GM18507 (cell line): ENCODE results near the gene HRH3.

Source experiments
- DNase-seq: peaks from one replicate; pipeline ENCODE4 v3.0.0; 2011; ENCODE audit warnings: low read depth; ENCODE audit not compliant: insufficient read length; ENCODE audit errors: extremely low spot score
- FAIRE-seq: peaks from 2 replicates; lab custom pipeline; 2011; peaks lifted over from hg19 to GRCh38; lab: Jason Lieb, UNC

HRH3 gene

GRCh38 chr20:62219101-62219991 lies 732 bp downstream of the HRH3 start:
- no peak for DNase-seq
- FAIRE-seq: no peak

DNA sequence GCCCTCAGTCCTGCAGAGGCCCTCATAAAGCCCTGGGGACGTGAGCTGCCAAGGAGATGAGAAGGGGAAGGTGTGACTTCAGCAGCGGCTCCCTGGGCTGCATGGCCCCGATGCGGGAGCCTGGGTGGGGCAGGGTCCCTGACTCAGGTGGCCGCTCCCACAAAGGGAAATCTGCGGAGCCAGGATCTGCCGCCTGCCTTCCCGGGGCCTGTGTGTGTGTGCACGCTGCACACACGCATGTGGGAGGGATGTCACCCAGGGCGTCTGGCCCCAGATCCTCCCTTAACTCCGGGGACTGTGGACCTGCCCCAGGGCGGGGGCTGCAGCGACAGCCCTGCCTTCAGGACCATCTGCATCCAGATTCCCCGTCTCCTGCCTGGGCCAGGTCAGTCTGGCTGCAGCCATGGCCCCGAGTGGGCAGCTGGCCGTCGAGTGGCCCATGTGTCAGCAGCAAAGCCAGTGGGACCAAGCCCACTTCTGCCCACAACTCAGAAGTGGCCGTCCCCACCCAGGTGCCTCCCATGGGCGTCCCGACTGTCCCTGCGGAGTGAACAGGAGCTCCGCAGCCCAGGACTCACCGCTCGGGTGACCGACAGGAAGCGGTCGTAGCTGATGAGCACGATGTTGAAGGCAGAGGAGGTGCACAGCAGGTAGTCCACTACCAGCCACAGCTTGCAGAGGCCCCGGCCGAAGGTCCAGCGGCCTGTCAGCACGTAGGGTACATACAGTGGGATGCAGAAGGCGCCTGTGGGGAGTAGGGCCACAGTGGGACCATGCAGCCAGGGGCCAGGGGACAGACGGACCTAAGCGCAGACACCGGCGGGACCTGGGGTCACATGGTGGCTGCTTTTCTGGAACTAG lies 1.9 kb downstream of the HRH3 start:
- no peak for DNase-seq
- FAIRE-seq: no peak

DNA sequence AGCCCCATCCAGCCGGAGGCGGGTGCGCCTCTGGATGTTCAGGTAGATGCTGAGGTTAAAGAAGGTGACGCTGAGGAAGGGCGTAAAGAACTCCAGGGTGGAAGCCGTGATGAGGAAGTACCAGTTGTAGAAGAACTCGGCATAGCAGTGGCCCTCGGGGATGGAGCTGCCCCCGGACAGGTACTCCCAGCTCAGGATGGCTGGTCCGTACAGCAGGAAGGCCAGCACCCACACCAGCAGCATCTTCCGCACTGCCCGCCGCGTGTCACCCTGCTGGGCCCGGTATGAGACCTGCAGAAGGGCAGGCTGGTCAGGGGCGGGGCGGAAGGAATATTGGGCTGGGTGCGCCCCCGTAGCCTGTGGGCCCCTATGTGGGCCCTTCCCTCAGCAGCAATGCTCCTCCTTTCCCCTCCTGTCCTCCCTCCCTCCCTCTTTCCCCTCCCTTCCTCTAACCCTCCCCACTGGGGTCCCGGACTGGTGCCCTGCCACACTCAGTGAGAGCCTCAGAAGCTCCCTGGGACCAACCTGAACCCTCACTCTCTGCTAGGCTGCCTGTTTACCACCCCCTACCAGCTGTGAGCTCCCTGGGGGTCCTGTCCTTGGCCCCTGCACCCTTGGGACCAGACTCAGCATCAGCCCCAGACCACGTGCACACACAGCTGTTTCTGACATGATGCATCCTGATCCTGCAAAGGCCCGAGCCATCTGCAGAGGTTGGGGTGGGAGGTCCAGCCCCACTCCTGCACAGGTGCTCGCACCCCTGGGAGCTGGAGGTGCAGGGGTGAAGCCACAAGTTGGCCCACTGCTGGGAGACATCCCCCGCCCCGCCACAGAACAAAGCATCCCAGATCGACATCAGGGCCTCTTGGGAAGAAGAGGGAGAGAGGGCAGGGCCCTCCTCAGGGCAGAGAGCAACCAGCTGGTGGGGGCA lies 3.2 kb downstream of the HRH3 start:
- FAIRE-seq: no peak

GRCh38 chr20:62215991-62216635 lies 4.0 kb downstream of the HRH3 start:
- FAIRE-seq (no peak), DNase-seq (no peak)

More for the DNA sequence above, 3.2 kb downstream of the HRH3 start:
- DNase-seq: no peak

DNA sequence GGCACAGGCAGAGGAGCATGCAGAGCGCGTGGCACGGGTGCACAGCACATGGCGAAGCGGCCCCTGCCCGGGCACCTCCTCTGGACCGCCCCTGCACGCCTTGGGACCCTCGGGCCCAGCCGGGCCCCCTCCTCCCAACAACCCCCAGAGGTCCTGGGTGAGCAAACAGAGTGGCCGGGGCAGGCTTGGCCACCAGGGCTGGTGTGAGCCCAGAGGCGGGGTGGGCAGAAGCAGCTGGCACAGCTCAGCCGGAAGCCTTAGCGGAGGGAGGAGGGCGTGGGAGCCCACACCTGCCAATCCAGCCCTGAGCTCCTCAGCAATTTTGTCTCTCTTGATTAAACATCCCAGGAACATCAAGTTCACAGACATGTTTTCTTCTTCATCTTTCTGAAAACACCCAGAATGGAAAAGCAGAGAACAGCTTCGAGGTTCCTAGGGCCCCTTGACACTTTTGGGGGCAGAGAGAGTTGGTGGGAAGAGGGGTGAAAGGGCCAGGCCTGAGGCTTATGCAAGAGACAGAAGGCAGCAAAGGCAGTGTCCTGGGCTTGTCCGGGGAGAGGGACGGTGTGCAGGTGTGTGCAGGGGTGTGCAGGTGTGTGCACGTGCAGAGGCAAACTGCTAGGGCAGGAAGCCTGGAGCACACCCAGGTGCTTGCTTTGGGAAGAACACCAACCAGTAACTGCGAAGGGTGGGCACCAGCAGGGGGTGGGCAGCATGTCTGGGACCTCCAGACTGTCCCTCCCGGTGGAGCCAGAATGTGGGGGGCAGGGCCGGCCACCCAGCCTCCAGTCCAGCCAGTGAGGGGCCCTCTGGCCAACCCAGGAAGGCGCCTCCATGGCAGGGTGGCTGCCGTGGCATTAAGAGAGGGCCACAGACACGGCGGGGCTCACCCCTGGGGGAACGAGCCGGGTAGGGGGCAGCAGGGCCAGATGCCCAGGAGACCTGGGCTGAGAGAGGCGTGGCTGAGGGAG lies 4.8 kb downstream of the HRH3 start:
- DNase-seq (no peak), FAIRE-seq (no peak)

- no peak for FAIRE-seq
- DNase-seq: no peak
These were observed 6.0 kb downstream of the HRH3 start for GRCh38 chr20:62214067-62214466.

GRCh38 chr20:62212299-62212698 lies 7.8 kb downstream of the HRH3 start:
- FAIRE-seq (no peak), DNase-seq (no peak)

DNA sequence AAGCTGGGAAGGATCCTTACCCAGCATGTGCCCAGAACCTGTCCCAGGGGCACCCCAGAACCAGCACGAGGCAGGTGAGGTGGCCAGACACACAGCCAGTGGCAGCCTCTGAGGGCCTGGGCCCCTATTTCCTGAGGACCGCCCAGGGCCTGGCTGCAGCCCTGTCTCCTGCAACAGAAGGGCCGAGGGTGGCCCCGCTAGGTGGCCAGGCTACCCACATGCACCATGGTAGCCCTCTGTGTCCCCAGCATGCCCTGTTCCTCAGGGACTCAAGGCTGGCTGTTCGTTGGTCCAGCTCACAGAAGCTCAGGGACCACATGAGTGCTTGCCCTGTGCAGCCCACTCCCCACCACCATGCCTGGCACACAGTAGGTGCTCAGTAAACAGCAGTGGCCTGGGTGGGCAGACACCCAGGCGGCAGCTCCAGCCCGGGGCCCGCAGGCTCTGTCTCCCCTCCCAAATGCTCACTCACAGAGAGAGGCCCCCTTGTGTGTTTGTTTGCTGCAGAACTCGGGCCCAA lies 8.2 kb downstream of the HRH3 start:
- no peak for DNase-seq
- no peak for FAIRE-seq

GRCh38 chr20:62211216-62211615 lies 8.9 kb downstream of the HRH3 start:
- FAIRE-seq: no peak
- no peak for DNase-seq

DNA sequence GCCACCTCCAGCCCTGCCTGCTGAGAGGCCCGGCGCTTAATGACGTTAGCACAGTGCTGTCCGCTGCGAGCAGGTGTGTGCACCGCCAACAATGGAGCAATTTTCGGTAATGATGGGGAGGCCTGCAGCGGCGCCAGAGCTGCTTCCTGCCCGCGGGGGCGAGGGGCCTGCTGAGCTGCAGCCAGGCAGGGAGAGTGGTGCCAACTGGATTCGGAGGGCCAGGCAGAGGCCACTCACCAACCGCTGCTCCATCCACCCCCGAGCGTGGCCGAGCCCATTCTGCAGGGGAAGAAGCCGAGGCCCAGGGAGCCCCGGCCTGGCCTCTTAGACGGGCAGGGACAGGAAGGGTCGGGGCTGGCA lies 9.6 kb downstream of the HRH3 start:
- no peak for FAIRE-seq
- DNase-seq: no peak

DNA sequence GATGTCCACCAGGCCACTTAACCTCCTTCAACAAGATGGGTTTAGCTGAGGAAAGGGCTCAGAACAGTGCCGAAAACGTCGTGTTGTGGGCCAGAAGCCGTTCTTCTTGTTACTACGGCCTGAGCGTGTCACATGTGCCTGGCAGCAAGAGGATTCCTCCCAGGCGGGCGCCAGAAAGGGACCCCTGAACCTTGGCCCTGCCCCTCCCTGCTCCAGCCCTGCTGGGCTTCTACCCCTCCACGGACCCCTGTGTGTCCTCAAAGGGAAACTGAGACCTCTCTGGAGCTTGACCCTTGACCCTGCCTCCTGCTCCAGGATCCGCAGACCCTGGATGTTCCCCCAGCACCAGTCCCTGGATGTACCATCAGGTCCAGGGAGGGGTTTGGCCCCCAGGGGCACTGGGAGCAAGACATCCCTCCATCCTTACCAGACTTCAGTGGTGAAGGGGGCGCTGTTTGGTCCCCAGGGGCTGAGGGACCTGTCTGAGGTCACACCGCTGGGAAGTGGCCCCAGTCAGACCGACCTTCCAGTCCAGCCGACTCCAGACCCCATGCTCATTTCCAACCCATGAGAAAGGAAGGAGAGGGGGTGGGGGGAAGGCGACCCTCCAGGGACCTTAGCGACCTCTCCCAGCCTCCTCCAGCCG lies 10.1 kb downstream of the HRH3 start:
- FAIRE-seq (no peak), DNase-seq (no peak)

DNA sequence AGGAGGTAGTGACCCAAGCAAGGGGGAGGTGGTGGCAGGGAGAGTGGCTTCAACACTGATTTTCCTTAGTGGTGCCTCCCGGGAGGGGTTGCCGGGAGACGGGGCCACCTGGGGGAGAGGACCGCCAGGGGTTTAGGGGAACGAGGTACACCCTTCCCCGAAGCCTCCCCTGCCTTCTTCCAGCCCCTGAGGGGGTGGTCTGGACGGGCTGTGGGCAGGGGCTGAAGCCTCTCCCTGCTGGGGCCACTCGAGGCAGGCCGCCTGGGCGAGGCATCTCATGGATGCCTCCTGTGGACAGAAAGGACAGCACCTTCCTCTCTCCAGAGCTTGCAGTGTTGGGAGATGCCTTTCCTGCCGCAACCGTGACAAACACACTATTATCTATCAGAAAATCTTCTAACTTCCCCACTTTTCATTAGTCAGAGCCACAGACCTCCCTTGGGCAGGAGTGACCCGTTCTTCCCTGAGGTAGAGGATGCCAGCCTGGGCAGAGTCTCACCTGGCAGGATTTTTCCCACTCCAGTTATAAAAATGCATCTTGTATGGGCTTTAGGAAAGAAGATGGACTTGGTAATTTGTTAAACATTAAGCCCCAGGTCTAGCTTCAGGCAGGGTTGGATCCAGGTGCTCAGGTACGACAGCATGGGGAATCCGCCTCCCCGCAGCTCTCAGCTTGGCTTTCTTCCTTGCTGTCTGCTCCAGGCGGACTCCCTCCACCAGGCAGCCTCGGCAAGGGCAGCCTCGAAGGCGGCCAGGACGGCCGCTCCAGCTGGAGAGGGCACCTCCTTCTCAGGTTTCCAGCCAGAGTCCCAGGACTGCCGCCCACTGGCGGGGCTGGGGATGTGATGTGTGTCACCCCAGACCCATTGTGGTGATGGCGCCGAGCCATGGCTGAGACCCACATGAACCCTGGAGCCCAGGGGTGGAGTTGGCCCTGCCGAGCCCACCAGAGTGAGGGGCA lies 11.0 kb downstream of the HRH3 start:
- FAIRE-seq: no peak
- DNase-seq: no peak

GRCh38 chr20:62208061-62208794 lies 11.8 kb downstream of the HRH3 start:
- FAIRE-seq: no peak
- DNase-seq: no peak

DNA sequence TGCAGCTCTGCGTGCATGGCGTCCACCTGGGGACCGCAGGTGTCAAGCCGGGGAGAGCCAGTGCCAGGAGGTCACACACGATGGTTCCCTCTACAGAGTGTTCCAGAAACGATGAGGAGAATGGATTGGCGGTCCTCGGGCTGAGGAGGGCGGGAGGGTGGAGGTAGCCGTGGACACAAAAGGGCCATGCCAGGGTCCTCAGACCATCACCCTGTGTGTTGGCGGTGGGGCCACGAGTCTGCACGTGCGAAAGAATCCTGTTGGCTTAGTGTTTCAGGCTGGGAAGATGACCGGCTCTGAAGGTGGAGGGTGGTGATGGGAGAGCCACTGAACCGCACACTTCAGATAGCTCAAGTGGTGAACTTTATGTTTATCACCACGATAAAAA lies 13.7 kb downstream of the HRH3 start:
- FAIRE-seq: no peak

GRCh38 chr20:62205618-62206387 lies 14.3 kb downstream of the HRH3 start:
- FAIRE-seq (no peak), DNase-seq (no peak)

More for the DNA sequence above, 13.7 kb downstream of the HRH3 start:
- DNase-seq: no peak
